HG03442 (cell line): ENCODE results near the gene EFCAB5.
A peak's percentile ranks its signal among the peaks of the same experiment; 100 is the strongest.
"Not testable (repeated sequence)": the region's sequence is repeated elsewhere in the genome, so short reads cannot be mapped to it uniquely, and the experiment has no call there.

ENCODE experiments used
- ATAC-seq: cut with Tn5 transposase; IDR thresholded peaks from one replicate; pipeline ENCODE4 v1.9.1; 2021; ENCODE audit warnings: mild to moderate bottlenecking, moderate library complexity; ENCODE audit not compliant: unreplicated experiment

The EFCAB5 gene

GRCh38 chr17:30091771-30092170, 150.3 kb downstream of the EFCAB5 start:
- no peak for ATAC-seq

DNA sequence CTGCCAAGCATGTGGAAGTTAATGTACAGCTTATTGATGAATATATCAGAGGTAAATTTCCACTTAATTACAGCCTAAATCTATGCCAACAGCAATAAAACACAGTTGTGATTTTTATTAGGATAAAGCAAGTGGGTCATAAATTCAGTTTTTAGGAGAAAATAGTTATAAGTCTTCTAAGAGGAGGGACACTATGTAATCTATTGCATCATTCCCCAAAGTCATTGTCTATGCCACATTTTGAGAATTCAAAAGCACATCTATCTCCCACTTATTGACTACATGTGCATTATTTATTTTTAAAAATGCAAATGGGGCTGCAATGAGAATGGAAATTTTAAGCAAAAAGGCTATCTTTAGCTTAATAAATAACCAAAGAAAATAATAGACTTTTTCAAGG, 151.5 kb downstream of the EFCAB5 start:
- no peak for ATAC-seq

DNA sequence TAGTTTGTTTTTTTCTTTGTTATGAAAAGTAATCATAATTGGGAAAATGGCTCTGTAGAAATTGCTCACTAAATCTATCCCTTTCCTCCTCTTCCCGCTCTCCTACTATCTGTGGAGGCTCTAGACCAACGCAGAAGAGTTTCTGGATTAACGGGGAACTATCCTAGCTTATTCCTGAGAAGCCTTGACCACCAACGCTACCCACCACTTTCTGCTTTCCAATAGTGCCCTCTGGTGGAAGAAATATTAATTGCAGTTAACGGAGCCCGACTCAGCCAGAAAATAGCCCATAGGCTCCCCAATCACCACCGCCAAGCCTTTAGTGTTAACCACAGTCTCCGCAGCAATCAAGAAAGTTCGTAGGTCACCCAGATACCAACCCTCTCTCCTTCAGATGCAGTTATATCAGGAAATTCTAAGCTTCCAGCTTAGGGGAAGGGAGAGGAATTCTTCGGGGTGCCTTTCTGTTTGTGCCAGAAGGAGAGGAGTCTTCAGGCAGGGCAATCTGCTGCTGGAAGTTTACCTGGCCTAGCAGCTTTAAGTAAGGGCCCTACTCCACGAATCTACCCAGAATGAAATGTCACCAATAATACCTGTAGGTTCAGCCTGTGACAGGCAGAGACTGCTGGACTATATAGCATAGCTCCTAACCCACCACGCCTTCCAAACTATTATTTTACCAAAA, 152.2 kb downstream of the EFCAB5 start:
- ATAC-seq: no peak

DNA sequence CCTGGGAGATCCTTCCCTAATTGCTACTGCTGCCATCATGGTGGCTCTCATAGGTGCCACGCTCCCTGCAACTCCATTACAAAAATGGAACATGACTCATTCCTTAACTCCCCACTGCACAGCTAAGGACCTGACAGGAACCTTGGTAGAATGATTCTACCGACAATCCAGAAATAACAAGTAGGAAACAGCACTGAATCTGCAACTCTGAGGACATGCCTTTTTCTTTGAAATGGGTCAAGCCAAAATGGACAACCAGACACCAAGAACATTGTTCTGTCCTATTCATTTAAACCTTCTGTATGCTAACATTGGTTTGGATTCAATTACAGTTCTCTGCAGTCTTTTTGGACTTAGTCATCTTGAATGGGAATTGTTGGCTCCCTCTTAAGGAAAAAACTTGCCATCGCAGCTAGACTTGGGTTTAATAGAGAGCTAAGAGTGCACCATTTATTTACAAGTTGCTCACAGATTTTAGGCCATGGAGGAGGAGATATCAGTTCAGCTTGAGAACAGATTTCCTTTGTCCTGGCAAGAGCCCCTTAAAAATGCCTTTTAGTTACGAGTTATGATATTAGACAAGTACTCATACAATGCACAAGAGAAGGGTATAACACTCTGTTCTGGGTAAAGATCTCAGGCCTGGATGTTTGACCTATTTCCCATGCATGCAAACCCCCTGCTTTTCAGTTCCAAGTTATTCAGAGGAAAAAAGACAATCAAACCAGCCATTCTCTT, 154.2 kb downstream of the EFCAB5 start:
- no peak for ATAC-seq

DNA sequence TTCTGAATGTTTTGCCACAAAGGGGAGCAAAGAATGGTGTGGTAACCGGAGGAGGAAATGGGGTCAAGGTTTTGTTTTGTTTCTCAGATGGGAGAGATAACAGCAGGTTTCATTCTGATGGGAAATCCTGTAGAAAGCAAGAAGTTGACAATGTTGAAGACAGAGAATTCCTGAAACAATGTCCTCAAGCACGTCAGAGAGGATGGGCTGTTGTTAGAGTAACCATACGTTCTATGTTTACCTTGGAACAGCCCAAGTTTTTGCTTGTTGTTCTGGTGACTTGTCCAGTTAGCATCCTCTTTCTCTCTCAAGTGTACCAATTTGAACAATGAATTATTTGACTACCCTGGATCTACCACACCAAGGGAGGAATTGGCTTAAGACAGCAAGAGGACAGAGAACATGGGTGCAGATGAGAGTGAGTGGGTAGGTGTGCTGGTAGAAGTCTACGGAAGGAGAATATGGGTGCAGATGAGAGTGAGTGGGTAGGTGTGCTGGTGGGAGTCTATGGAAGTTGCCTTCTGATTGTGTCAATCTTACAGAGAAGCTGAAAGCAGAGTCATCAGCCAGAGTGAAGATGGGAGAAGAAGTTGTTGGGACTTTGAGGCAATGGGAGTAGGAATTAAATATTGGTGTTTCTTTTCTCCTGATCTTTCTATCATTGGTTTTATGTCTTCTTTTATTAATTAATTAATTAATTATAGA, 160.4 kb downstream of the EFCAB5 start:
- no peak for ATAC-seq

DNA sequence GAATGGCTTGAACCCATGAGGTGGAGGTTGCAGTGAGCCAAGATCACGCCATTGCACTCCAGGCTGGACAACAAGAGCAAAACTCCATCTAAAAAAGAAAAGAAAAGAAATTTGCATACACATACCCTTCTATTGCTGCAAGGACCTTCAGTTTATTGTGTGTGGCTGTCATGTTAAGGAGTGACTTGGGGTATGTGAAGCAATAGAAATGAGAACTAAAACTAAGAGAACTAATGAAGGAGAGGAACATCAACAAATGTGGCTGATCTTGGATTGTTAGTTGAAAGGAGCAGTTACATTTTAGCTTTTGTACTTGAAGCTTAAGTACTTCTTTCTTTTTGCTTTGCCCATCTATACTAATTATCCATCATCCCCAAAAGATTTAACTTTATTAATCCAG, 162.5 kb downstream of the EFCAB5 start:
- ATAC-seq: no peak

- ATAC-seq: no peak
These were observed 163.3 kb downstream of the EFCAB5 start for GRCh38 chr17:30104575-30105339.

- ATAC-seq: no peak
These were observed 171.4 kb downstream of the EFCAB5 start for GRCh38 chr17:30112794-30113193.

- no peak for ATAC-seq
These were observed 171.8 kb downstream of the EFCAB5 start for GRCh38 chr17:30113213-30113612.

- no peak for ATAC-seq
These were observed 174.9 kb downstream of the EFCAB5 start for GRCh38 chr17:30116345-30116660.

GRCh38 chr17:30116661-30117551, 175.5 kb downstream of the EFCAB5 start, which contains the start of gene NSRP1:
Gene NSRP1 (plus strand): TSS chr17:30116816. CDS start chr17:30116844, 28 bp downstream.
- peak; percentile 83 for ATAC-seq

- ATAC-seq: no peak
These were observed 176.2 kb downstream of the EFCAB5 start for GRCh38 chr17:30117675-30118081.

DNA sequence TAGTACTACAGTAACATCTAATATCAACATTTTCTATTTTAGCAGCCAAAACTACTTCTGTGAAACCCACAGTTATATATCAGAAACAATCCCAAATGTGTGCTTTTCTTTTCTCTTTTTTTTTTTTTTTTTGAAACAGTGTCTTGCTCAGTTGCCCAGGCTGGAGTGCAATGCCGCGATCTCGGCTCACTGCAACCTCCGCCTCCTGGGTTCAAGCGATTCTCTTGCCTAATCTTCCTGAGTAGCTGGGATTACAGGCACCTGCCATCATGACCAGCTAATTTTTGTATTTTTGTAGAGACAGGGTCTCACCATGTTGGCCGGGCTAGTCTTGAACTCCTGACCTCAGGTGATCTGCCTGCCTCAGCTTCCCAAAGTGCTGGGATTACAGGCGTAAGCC, 177.2 kb downstream of the EFCAB5 start:
- ATAC-seq: not testable (repeated sequence)

DNA sequence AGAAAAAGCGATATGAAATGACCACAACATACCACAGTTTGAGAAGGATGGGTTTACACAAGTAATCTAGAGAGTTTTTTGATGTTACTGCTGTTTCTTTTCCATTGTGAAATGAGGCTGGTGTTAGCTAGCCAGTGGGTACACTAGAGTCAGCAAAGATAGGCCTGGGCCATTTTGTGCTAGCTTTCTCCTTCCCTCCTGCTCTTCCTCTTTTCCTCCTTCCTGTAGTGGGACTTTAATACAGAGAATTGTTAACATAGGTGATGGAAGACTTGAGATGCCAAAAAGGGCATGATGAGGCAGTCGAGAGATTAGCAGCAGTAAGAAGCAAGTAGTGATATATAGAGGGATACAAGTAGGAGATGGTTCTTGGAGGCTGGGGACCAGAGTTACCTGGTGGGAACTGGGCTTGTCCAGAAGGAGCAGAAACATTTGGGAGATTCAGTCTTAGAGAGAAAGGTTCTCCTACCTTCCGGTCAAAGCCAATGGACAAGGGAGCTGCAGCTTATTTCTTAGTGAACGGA, 182.9 kb downstream of the EFCAB5 start:
- ATAC-seq: no peak

GRCh38 chr17:30130121-30130520, 188.7 kb downstream of the EFCAB5 start:
- no peak for ATAC-seq

- ATAC-seq: no peak
These were observed 191.2 kb downstream of the EFCAB5 start for GRCh38 chr17:30132615-30133014.

- no peak for ATAC-seq
These were observed 191.8 kb downstream of the EFCAB5 start for GRCh38 chr17:30133197-30133596.

GRCh38 chr17:30134551-30134950, 193.1 kb downstream of the EFCAB5 start:
- ATAC-seq: no peak

DNA sequence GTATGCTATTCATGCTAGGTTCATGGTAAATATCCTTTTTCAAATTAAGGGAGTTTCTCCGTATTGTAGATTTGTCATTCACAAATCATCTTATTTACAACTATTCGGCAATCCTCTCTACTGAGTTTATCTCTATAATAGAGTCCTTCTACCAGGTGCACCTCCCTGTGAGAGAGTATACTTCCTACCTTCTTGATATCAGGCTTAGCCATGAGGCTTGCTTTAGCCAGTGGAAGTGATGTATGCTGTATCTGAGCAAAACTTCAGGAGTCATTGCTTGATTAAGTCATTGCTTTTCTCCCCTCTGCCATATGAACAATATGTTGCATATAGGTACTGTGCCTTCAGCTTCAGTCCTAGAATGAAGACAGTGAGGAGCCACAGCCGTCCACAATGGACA, 195.7 kb downstream of the EFCAB5 start:
- no peak for ATAC-seq

GRCh38 chr17:30147860-30148259, 206.4 kb downstream of the EFCAB5 start:
- not testable (repeated sequence) for ATAC-seq
